GM13976 (cell line): ENCODE data around the gene ERICH2.

Experiments used
- DNase-seq: peaks from one replicate; pipeline ENCODE4 v3.0.0; 2012; ENCODE audit warnings: low spot score
- in situ Hi-C: fragments of 300-500 bp; cut with MboI; formaldehyde crosslinking; loops from one replicate; pipeline ENCODE4 v1.12.0; 2022; ENCODE audit warnings: low sequenced_read_pairs, mixed read lengths, inconsistent platforms; ENCODE audit not compliant: unreplicated experiment
- TF ChIP-seq, protein P1 (sequence below): IDR thresholded peaks from 2 replicates; pipeline ENCODE4 v1.5.1; 2012; ENCODE audit warnings: borderline replicate concordance, mild to moderate bottlenecking; ENCODE audit not compliant: insufficient read depth; ENCODE audit errors: extremely low read depth, missing control alignments, control extremely low read depth

Gene ERICH2

DNA sequence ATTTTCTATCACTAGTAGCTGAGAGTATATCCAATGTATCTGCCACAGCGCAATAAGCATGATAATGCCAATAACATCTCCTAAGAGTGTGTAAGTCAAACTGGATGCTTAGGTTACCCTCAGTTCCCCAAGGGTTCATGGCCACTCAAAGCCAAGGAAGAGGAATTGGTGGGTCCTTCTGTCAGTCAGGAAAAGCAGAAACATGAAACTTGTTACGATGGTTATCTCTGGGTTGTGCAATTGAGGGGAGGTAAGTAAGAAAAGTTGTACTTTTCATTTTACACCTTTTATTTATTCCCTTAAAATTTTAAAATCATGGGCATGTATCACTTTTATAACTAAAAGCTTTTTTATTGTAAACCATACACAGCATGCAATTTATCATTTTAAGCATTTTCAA is 36.4 kb downstream of the ERICH2 start:
- no peak for DNase-seq
- TF ChIP-seq, protein P1, sequence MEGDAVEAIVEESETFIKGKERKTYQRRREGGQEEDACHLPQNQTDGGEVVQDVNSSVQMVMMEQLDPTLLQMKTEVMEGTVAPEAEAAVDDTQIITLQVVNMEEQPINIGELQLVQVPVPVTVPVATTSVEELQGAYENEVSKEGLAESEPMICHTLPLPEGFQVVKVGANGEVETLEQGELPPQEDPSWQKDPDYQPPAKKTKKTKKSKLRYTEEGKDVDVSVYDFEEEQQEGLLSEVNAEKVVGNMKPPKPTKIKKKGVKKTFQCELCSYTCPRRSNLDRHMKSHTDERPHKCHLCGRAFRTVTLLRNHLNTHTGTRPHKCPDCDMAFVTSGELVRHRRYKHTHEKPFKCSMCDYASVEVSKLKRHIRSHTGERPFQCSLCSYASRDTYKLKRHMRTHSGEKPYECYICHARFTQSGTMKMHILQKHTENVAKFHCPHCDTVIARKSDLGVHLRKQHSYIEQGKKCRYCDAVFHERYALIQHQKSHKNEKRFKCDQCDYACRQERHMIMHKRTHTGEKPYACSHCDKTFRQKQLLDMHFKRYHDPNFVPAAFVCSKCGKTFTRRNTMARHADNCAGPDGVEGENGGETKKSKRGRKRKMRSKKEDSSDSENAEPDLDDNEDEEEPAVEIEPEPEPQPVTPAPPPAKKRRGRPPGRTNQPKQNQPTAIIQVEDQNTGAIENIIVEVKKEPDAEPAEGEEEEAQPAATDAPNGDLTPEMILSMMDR, result no peak
- in situ Hi-C loops, result loop anchor here (25.0 kb wide), 3 partner anchors 569 to 1281 kb away; partner anchors contain the start of gene DLX1

DNA sequence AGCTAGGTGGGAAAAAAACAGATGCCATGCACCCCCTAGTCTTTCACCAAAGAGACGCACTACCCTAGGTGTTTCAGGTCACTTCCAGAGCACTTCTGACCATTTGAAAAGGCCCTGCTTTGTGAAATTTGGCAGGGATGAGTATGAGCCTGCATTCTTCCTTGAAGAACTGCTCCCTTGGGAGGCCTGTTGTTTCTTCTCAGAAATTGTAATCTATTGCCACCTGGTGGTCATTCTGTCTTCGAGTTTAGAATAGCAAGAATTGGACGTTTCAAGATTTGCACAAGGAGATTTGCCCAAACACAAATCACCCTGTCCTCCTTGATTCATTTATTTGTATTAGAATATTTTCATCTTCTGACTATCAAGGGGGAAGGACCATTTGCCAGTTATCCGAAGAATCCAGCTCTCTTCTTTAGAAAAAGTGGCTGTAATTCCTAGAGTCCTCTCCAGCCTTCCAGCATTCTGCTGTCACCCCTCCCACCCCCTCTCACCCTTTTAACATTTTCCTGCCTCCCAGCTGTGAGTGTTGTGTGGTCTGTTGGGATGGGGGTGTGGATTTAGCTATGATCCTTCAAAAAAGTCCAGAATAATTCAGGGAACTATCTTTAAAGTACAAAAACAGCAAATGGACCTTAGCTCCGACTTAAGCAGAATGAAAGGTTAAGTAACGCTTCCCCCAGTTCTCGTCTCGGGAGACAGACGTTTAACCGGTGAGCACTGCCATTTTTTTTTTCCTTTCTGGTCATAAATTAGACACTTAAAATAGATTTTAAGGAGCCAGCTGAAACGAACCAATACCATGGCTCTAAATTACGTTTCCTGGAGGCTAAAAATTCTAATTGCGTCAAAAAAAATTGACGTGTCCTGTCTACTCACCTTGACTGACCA is 42.8 kb downstream of the ERICH2 start:
- in situ Hi-C loops, result loop anchor here (10.0 to 25.0 kb wide), 5 partner anchors 98 to 1274 kb away; partner anchors contain the start of genes DLX1 and SP5
- DNase-seq, result peak; percentile 67
- TF ChIP-seq, protein P1, result peak; percentile 54

DNA sequence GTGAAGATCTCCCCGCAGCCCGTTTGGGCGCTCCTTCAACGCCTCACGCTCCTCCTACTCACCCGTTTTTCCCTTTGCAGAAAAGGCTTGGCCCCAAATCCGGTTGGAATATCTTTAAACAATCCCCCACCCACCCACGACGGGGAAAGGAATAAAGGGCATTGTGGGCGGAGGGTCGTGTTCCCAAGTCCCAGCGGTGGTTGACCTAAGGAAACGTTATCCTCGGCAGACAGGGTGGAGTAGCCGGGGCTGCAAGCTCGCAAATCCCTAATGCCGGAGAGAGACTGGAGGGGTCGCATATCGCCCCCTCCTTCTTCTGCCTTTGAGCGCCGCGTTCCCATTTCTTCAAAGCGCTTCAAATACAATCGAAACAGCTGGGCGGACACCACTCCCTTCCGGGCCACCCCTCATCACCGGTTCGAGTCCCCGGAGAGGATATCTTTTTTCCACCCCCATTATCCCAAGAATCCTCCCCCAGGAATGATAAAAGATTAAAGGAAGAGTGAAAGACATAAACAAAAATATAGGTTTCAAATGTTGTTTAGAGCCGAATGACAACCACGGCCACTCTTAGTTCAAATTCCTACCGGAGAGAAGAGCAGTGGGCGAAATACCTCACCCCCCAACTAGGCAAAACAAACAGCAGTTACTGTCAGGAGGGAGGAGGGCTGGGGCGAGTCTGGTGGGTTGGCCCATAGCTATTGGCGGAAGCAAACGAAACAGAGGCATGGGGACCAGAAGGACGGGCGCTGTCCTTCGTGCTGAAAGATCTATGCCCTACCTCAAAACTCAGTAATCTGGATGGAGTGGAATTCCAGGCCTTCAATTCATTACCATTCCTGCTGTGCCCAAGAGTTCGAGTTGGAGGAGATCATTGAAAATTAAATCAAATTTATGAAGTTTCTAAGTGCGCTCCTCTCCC is 43.7 kb downstream of the ERICH2 start:
- TF ChIP-seq, protein P1, result no peak
- DNase-seq, result no peak
- in situ Hi-C loops, result loop anchor here (10.0 to 25.0 kb wide), 5 partner anchors 99 to 1273 kb away; partner anchors contain the start of genes DLX1 and SP5

DNA sequence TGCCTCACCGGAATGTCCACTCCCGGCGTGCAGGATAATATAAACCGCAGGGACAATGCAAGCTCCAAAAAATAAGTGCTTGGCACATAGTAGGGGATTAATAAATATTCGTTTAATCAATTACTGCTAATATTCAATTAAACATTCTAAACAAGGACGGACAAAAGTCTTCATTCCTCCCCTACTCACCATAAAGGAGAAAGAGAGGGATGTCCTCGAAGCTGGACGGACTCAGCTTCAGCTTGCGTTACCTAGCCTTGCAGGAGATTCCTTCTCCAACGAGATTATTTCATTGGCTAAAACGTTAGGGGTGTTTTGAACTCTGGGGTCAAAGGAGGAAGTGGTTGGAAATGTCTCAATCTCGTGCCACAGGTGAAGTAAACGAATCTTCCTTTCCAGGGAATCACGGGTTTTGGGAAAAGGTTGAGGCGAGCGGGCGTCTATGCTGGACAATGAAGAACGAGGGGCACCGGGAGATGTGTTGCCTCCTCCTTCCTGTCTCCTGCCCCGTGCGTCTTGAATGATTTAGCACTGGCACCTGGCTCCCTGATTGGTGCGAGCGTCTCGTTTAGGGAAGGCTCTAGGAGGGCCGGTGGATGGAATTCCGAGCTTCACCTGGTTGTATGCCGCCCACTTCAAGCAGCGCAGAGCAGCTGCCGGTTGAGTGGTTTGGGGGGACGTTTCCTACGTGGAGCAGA is 44.5 kb downstream of the ERICH2 start:
- DNase-seq, result no peak
- in situ Hi-C loops, result loop anchor here (10.0 to 25.0 kb wide), 5 partner anchors 100 to 1273 kb away; partner anchors contain the start of genes DLX1 and SP5
- TF ChIP-seq, protein P1, result no peak

DNA sequence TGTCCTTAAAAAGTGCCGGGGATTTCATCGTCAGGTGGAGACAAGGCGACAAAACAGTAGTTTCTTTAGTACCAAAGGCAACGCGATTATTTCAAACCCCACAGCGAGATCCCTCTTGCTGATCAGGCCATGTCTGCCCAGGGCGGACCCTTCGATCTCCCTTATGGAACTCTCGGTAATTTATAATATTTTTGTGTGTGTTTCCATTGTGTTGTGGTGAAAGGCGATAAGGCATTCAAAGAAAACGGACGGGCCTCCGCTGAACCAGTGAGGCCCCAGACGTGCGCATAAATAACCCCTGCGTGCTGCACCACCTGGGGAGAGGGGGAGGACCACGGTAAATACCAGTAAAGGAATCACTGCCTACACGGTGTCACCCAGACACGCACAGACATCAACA is 45.1 kb downstream of the ERICH2 start:
- in situ Hi-C loops, result loop anchor here (10.0 to 25.0 kb wide), 5 partner anchors 101 to 1272 kb away; partner anchors contain the start of genes DLX1 and SP5
- no peak for DNase-seq
- TF ChIP-seq, protein P1, result no peak
